ENCODE results near the gene IZUMO4.

- TF ChIP-seq YY1 (IDR thresholded peaks at IDR 0.05; ENCODE audit: insufficient read depth, insufficient read length) (no peak), ZNF274 (IDR thresholded peaks at IDR 0.05; ENCODE audit: low read depth, low read length) (no peak)
Observed at GRCh38 chr19:2076526-2076944, 20.2 kb upstream of the IZUMO4 start.
